NOMO-1 treated with dmso at 0.1 percent for 144 hours (cell line): ENCODE data around the gene PTPRM.

Experiments used
- DNase-seq: peaks from one replicate; lab custom pipeline; 2025; ENCODE audit not compliant: unreplicated experiment; lab: John Stamatoyannopoulos, UW

Gene PTPRM

GRCh38 chr18:8260827-8261226, 693.7 kb downstream of the PTPRM start:
- no peak for DNase-seq

GRCh38 chr18:8261651-8262091, 694.6 kb downstream of the PTPRM start:
- DNase-seq, result no peak

GRCh38 chr18:8262221-8262620, 695.1 kb downstream of the PTPRM start:
- DNase-seq, result no peak

DNA sequence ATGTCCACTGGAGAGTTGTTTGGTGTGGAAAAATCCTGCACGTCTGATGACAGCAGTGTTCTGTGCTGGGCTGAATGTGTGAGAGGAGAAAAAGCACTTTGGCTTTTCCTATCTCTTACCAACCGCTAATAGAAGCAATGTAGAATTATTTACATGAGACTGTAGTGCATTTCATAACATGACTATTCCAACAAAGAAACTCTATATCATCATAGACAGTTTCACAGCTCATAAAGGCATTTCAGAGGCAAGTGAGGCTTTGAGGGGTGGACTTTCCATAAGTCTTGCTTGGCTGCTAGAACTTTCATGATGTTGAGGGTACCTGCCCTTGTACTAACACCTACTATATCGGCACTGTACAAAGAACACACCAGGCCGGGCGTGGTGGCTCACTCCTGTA, 697.0 kb downstream of the PTPRM start:
- no peak for DNase-seq

DNA sequence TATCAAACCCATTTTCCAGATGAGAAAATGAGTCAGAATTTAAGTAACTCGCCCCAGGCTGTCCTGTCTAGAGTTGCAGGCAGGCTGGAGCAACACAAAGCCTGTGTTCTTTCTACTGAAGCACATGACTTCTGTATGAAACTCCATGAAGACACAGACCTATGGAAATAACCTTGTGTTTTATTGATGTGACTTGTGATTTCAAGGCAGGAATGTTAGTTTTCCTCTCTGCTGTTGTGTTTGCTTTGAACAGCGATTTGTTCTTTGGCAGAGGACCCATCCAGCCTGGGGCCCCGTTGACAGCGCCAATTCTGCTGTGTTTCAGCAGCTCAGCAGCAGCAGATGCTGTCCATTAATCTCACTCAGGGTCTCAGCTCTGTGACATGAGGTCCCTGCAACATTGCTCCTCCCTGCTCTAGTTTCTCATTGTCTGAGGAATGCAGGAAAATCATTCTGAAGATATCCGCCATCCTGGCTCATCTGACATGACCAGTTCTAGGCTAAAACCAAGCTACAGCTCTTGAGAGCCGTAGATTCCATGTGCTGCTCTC, 697.8 kb downstream of the PTPRM start:
- DNase-seq, result no peak

DNA sequence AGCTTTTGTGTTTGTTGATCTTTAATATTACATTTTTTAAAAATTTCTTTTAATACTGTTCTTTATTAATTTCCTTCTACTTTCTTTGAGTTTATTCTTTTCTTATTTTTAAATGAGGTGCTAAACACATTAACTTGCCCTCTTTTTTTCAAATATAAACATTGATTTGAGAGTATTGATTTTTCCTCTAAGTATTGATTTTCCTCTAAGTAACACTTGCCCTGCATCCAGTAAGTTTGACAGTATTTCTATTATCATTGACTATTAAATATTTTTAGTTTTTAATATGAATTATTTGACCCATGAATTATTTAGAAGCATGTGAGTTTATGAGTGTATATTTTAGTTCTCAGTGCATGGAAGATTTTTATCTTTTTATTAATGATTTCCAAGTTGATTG, 705.1 kb downstream of the PTPRM start:
- no peak for DNase-seq

- no peak for DNase-seq
These were observed 707.3 kb downstream of the PTPRM start for GRCh38 chr18:8274370-8274769.

GRCh38 chr18:8276406-8276805, 709.3 kb downstream of the PTPRM start:
- DNase-seq, result no peak

DNA sequence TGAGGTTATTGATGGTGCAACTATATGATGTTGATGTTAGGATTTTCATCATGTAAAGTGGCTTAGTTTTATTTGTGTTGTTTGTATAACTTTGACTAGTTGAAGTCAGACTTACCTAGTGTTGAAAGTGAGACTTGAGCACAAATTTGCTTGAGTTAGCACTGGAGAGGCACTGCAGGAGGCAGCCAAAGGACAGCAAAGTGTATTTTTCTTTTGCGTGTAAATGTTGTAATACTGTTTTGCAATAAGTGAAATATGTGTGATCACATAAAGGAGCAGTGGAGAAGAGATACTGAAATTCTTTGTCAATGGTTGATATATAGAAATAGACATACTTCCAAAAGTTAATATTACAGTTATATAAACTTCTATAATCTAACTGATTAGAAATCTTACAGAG, 710.2 kb downstream of the PTPRM start:
- no peak for DNase-seq

DNA sequence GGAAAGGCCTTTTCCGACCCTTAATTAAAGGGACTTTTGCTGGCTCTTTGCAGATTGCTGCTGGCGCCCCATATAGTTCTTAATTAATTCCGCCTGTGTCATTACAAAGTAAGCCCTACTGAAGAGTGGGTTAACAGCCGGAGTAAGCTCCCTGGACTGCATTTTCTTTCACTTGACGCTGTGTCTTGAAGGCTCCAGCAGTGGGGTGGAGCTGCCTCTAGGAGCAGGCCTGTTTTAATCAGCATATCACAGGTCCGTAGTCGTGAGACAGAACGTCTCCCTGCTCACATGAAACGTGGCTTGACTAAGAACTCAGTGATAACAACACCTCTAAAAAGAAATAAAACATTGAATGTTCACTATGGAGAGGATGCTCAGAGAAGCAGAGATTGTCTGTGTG, 712.2 kb downstream of the PTPRM start:
- no peak for DNase-seq

DNA sequence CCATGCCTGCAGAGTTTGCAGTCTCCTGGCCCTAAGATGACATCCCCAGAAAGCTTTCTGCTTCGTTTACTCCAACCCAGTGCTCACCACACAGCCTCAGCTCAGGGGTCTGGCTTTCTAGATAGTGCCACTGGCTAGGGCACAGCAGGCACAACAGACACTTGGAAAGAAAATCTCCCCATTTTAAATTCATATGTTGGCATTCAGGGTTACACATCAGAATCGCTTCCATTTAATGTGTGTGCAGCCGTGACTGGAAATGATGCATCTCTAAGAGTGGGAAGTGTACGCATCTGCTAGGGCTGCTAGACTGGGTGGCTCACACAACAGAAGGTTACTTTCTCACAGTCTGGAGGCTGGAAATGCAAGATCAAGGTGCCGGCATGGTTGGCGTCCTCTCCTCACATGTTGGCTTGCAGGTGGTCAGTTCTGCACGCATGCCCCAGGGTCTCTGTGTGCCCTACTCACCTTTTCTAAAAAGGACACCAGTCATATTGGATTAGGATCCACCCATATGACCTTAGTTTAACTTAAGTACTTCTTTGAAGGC, 712.7 kb downstream of the PTPRM start:
- DNase-seq, result no peak

DNA sequence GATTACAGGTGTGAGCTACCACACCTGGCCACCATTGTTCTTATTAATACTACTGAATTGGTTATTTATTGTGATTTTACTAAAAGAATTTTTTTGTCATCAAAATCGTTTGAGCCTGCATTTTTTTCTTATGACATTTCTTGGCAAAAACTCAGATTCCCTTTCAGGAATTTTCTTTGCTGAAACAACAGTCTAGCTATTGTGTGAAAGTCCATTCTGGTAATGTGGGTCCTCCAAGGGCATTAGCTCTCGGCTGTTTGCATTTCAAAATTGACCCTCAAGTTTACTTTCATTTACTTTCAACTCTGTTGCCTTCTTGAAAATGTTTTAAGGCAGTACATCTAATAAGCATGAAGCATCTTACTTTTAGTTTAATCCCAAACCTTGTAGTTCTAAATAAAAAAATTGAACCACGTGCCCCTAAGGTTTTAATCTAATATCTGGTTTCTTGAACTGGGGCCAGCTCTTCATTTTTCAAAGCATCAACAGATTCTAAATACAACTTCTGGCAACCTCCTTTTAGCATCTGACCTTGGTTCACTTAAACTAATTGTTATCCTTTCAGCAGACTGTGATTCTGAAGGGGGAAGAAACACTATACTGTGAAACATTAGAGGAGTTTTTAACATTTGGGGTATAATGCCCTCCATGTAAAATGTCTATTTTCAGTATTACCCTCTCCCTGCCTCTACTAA, 716.9 kb downstream of the PTPRM start:
- no peak for DNase-seq

- no peak for DNase-seq
These were observed 719.2 kb downstream of the PTPRM start for GRCh38 chr18:8286303-8286702.

DNA sequence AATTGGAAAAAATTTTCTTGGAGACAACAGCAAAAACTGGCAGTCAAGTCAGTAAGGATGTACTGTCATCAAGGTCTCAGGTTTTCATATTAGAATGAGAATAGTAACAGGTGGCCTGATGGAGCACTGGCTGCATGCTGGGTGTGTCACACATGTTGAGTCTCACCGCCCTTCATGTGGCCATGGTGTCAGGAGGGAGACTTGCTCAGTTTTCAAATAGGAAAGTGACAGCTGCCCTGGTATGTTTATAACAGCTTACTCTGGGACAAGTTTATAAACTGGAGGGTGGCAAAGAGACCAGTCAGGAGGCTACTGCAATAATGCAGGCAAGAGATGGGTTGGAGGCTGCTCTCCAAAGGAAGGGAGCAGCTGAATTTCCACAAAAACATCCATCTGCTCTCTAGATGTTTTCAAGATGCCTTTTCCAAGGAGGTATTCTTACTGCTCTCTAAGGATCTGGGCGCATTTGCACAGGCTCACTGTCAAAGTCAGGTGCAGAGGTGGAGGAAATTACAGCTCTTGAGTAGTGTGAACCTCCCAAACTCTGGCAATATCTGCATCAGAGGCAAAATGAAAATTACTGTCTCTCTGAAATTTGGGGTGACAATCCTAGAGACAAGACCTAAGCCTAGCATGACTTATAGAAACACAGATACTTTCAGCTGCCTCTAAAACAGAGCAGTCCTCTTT, 720.2 kb downstream of the PTPRM start:
- no peak for DNase-seq

DNA sequence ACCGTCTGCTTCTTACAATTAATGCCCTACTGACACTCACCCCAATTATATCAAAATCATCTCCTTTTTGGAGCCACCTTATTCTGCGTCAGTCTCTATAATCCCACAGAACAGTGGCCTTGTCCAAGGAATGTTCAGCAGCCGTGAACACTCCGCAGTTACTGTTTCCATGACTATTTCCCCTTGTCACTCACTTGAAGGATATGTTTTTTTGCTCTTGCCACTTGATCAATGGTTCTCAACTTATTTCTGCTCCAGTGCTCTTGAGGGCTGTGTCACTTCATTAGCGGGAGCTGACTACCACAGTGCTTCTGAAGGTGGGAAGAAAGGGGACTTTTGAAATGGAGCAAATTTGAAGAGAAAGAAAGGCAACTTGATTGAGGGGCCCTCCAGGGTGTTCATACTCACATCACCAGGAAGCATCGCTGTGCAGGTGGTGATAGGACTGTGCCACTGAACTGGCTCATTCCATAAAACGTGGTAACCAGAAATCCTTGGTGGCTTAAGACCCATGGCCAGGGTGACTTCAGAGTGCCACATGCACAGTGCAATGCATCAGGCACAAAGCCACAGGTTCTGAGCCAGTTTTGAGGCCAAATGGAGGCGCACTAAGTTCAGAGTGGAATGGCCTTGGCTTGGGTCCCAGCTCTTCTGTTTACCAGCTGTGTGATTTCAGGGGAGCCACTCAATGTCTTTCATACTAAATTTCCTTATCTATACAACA, 721.5 kb downstream of the PTPRM start:
- no peak for DNase-seq

DNA sequence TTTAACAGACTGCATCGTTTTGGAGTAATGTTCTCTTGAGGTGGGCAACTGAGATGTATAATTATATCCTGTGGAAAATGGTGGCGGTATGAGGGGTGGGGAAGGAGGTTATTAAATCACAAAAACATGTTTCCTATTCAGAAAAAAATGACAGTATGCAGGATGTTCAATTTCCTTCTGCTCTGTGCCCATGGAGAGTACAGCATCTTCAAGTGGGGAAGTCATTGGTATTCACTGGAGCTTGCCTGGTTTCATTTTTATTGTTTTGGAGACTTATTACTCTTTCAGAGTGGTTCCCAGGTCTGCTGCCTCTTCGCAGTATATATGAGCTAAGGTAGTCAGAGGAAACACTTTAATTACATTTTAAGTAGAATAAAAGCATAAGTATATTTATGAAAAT, 723.3 kb downstream of the PTPRM start:
- no peak for DNase-seq

DNA sequence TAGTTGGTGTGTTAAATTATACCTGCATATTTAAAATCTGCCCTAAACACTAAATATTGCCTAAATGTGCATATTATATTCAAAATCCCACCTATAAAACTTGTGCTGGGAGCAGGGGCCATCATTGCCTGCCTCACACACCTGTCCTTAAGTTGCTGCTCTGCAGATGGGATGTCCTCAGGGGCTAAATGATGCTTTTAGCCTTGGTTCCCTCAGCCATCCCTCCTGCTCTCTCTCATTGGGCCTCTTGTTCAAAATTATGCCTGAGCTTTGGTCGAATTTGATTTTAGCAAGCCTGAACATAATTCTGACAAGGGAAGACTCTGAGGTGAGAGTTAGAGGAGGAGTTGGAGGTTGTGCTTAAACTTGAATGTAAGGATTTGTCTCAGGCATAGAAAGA, 723.8 kb downstream of the PTPRM start:
- DNase-seq, result no peak

DNA sequence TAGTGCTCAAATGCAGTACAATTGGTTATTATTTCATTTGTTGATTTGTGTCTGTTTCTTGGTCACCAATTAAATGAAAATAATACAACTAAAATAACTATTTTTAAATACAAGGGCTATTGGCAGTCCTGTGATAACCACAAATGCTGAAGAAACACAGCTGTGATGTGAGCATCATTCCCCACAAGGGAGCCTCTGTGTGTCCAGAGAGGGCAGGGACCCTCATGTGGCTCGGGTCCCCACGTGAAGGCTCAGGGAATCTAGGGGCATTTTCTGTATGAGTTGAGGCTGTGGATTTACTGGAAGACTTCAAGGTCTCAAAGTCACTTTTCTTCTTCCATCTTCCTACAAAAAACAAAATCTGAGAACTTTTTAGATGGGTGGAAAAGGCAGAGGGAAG, 726.1 kb downstream of the PTPRM start:
- DNase-seq, result no peak

GRCh38 chr18:8296886-8297616, 729.9 kb downstream of the PTPRM start:
- no peak for DNase-seq

- no peak for DNase-seq
These were observed 731.1 kb downstream of the PTPRM start for GRCh38 chr18:8298186-8298585.
